K562 (cell line): Measurements from ENCODE around the gene BAIAP3. TPM values are rescaled to one million over a fixed set of nuclear protein-coding genes. Genes with fewer than 3 reads are reported as not detected.

ENCODE experiments used
- ATAC-seq: fragments of 200-7000 bp; cut with Tn5 transposase; 3 replicates; pipeline ENCODE4 v1.9.1; 2020; ENCODE audit warnings: moderate library complexity
- BruUV-seq: library from RNA; stranded (reverse); fragments of 400-500 nt; replicated peaks from 2 replicates; lab custom pipeline; 2021; lab: Mats Ljungman, UMichigan
- CTCF ChIA-PET: fragments of 300-600 bp; formaldehyde crosslinking; extraction: SDS; loops from one replicate; lab custom pipeline; 2021; ENCODE audit warnings: low intra/inter-chr PET ratio; lab: Yijun Ruan, JAX
- POLR2A ChIA-PET: fragments of 300-600, 350-650 bp; sonication (Branson Sonifier 250); formaldehyde crosslinking; extraction: SDS; loops from one replicate; lab custom pipeline; 2021; ENCODE audit warnings: antibody characterized with exemption, inconsistent platforms; lab: Yijun Ruan, JAX
- DNase-seq, 4 experiments: peaks; one replicate each; pipeline versions ENCODE4 v3.0.0 to v3.0.0-alpha.2; 2011 to 2018; ENCODE audit warnings: low spot score in 3 of 4, mixed read lengths in 3 of 4; ENCODE audit errors: extremely low read depth in 1 of 4
- FAIRE-seq: peaks from 2 replicates; lab custom pipeline; 2011; peaks lifted over from hg19 to GRCh38; lab: Jason Lieb, UNC
- H2AFZ ChIP-seq: 2 replicates; pipeline ENCODE4 v1.6.0; 2011; ENCODE audit warnings: low read depth, low read length, control low read depth, inconsistent platforms
- H3K27ac ChIP-seq: fragments of 200-600 bp; 3 replicates; pipeline ENCODE4 v1.8.0; 2011; ENCODE audit warnings: low read depth, mild to moderate bottlenecking, control low read depth, inconsistent platforms, low read length, moderate library complexity, mixed read lengths; ENCODE audit errors: extremely low read depth
- H3K27me3 ChIP-seq, 2 experiments: fragments of 300-600 bp in 1 of 2; 2 replicates in 1 of 2; 3 replicates in 1 of 2; pipeline versions ENCODE4 v1.6.0 to v1.8.0; 2011; ENCODE audit warnings: inconsistent platforms in 2 of 2, low read length in 2 of 2, mild to moderate bottlenecking in 1 of 2, mixed read lengths in 1 of 2, moderate library complexity in 1 of 2; ENCODE audit not compliant: control insufficient read depth in 2 of 2, insufficient read depth in 2 of 2
- H3K36me3 ChIP-seq: fragments of 300-600 bp; 3 replicates; pipeline ENCODE4 v1.8.0; 2011; ENCODE audit warnings: mild to moderate bottlenecking, low read length, inconsistent platforms; ENCODE audit not compliant: control insufficient read depth, insufficient read depth
- H3K4me1 ChIP-seq, 2 experiments: fragments of 200-600 bp in 1 of 2; replicated peaks in 1 of 2; 2 replicates in 1 of 2; 3 replicates in 1 of 2; pipeline versions ENCODE4 v1.5.1 to v1.8.0; 2011; ENCODE audit warnings: inconsistent platforms in 2 of 2, low read length in 2 of 2, mild to moderate bottlenecking in 1 of 2, mixed read lengths in 1 of 2, moderate library complexity in 1 of 2; ENCODE audit not compliant: control insufficient read depth in 2 of 2, insufficient read depth in 2 of 2
- H3K4me2 ChIP-seq: 2 replicates; pipeline ENCODE4 v1.6.1; 2011; ENCODE audit warnings: low read length, control low read depth, inconsistent platforms, mixed read lengths; ENCODE audit not compliant: insufficient read depth
- H3K4me3 ChIP-seq: fragments of 200-600 bp; sonication (generic), shearing (Covaris generic); 2 replicates; pipeline ENCODE4 v1.5.1; 2016; ENCODE audit warnings: control low read depth, inconsistent platforms
- H3K79me2 ChIP-seq: fragments of 200-600 bp; 3 replicates; pipeline ENCODE4 v1.8.0; 2011; ENCODE audit warnings: low read length, inconsistent platforms; ENCODE audit not compliant: control insufficient read depth, insufficient read depth
- H3K9ac ChIP-seq, 2 experiments: 2 replicates each; pipeline versions ENCODE4 v1.6.0 to v1.6.1; 2011; ENCODE audit warnings: low read depth in 2 of 2, low read length in 2 of 2, control low read depth in 1 of 2, inconsistent platforms in 1 of 2, mild to moderate bottlenecking in 1 of 2, mixed read lengths in 1 of 2; ENCODE audit not compliant: insufficient read depth in 1 of 2
- H3K9me1 ChIP-seq: one replicate; pipeline ENCODE4 v1.6.0; 2011; ENCODE audit warnings: inconsistent platforms, mild to moderate bottlenecking, low read length, moderate library complexity; ENCODE audit not compliant: control insufficient read depth, insufficient read depth
- H3K9me3 ChIP-seq: replicated peaks from 2 replicates; pipeline ENCODE4 v1.5.1; 2011; ENCODE audit warnings: low read depth, low read length, inconsistent platforms; ENCODE audit not compliant: control insufficient read depth, insufficient read depth
- H4K20me1 ChIP-seq: replicated peaks from 2 replicates; pipeline ENCODE4 v1.6.1; 2011; ENCODE audit warnings: low read length, inconsistent platforms, mixed read lengths; ENCODE audit not compliant: control insufficient read depth, insufficient read depth
- BHLHE40 ChIP-seq: IDR thresholded peaks from 2 replicates; pipeline ENCODE4 v1.6.1; 2011; ENCODE audit warnings: low read length, improper control_type of control experiment
- DPF2 ChIP-seq: fragments of 450-650 bp; IDR thresholded peaks from 2 replicates; pipeline ENCODE4 v1.6.1; 2016
- HMGN3 ChIP-seq: IDR thresholded peaks from 2 replicates; pipeline ENCODE4 v1.6.1; 2011; ENCODE audit warnings: borderline replicate concordance, low read depth, mild to moderate bottlenecking, mixed read lengths, low read length; ENCODE audit not compliant: insufficient read length; ENCODE audit errors: extremely low read depth
- RBM34 ChIP-seq: fragments of 200-400 bp; formaldehyde crosslinking; IDR thresholded peaks from 2 replicates; pipeline ENCODE4 v1.6.1; 2018; ENCODE audit warnings: low read length, borderline replicate concordance; ENCODE audit not compliant: insufficient read depth
- TFAM ChIP-seq: fragments of 250-450 bp; sonication (Bioruptor Pico); conservative IDR thresholded peaks from 2 replicates; pipeline ENCODE4 v1.5.0; 2021; ENCODE audit warnings: mild to moderate bottlenecking, moderate library complexity
- TFAP4 ChIP-seq: sonication (generic); formaldehyde crosslinking; IDR thresholded peaks from 2 replicates; pipeline ENCODE4 v1.8.0; 2022; ENCODE audit warnings: missing genetic modification reagents, mild to moderate bottlenecking, moderate library complexity, borderline replicate concordance
- ZBTB49 ChIP-seq: sonication (generic); formaldehyde crosslinking; IDR thresholded peaks from 2 replicates; pipeline ENCODE4 v1.8.0; 2022; ENCODE audit warnings: missing genetic modification reagents, mild to moderate bottlenecking, borderline replicate concordance
- ZNF12 ChIP-seq: sonication (generic); formaldehyde crosslinking; IDR thresholded peaks from 2 replicates; pipeline ENCODE4 v1.4.0; 2020; ENCODE audit warnings: mild to moderate bottlenecking, missing genetic modification reagents
- WGBS: fragments of 100-300 bp; shearing (Covaris generic); methylation state at CpG from one replicate; pipeline ENCODE4 v1.1.6; 2016; ENCODE audit warnings: low coverage, mixed read lengths; ENCODE audit not compliant: insufficient coverage; ENCODE audit errors: missing lambda C conversion rate; 5-methylcytosine and 5-hydroxymethylcytosine counted together
- in situ Hi-C: fragments of 300-500 bp; cut with MboI; formaldehyde crosslinking; loops from 4 replicates; pipeline ENCODE4 v1.15.0; 2018; ENCODE audit warnings: inconsistent platforms, mixed read lengths
- intact Hi-C: fragments of 100-400 bp; cut with micrococcal nuclease; formaldehyde crosslinking; loops from 2 replicates; pipeline ENCODE4 v1.14.2; 2022
- polyA plus RNA-seq, 8 experiments: library from polyadenylated mRNA; depleted of rRNA in 4 of 8; stranded (reverse) in 5 of 8; unstranded in 3 of 8; fragments of >200 nt; fragmentation: Nextera tagmentation in 2 of 8; fragmentation: Illumina TruSeq in 1 of 8; extraction: Ambion mirVana in 2 of 8; extraction: Trizol in 1 of 8; gene quantifications; 2 replicates each; pipeline versions ENCODE4 v1.2.1 to v1.2.3, GENCODE V29; 2011 to 2014; ENCODE audit warnings: inconsistent platforms in 1 of 8, missing spikeins in 1 of 8
- total RNA-seq, 7 experiments: library from RNA; depleted of rRNA in 6 of 7; stranded (reverse); fragments of >200 nt in 6 of 7; fragmentation: Illumina TruSeq in 2 of 7; extraction: Trizol in 2 of 7; gene quantifications; 2 replicates each; pipeline versions ENCODE4 v1.2.1 to v1.2.3, GENCODE V29; 2011 to 2021; ENCODE audit warnings: low replicate concordance in 1 of 7
- TF ChIP-seq, protein P1 (sequence below): IDR thresholded peaks from 3 replicates; pipeline ENCODE4 v1.6.1; 2011; ENCODE audit warnings: borderline replicate concordance, mild to moderate bottlenecking, moderate library complexity; ENCODE audit not compliant: insufficient read length; ENCODE audit errors: extremely low read depth
- TF ChIP-seq, protein P2 (sequence below): fragments of 200-800 bp; sonication (Bioruptor generic); IDR thresholded peaks from 2 replicates; pipeline ENCODE4 v1.6.1; 2017; ENCODE audit warnings: missing genetic modification characterization, missing compliant biosample characterization

Gene BAIAP3
- total and polyA plus RNA-seq, 9 of the 15 experiments (the other 6 are each of a cell fraction or from before 2014, with no cell fraction given), result 0.03 to 4.5 (median 0.57) TPM; not detected in 1

GRCh38 chr16:1291576-1291974, 41.9 kb upstream of the BAIAP3 start:
- peaks cover 2% of the 10 kb centered on the region; the same call in 1 of the 2 replicates for H4K20me1 ChIP-seq
- POLR2A ChIA-PET, result interaction anchor here (0.6 to 1.6 kb wide), 3 partner anchors 9 to 624 kb away, joined by 3 to 4 read pairs (median 3); partner anchors contain the start of gene RHOT2
- no peak overlapping the region for H3K4me3 ChIP-seq
- 0 out of 4 replicates have a peak overlapping the region, but pooled peaks of 1 of the 2 experiments have one; percentile 36 for H3K9ac ChIP-seq
- 0 out of 3 replicates have a peak, but pooled peaks have one; percentile 14 for ATAC-seq
- intact Hi-C loops (loop anchor here (10.0 kb wide), 1 partner anchor 53 kb away; no protein-coding TSS in a partner anchor), in situ Hi-C loops (no loop called here)
- no peaks in the 10 kb centered on the region for H3K79me2 ChIP-seq
- H3K9me3 ChIP-seq, result no peaks in the 10 kb centered on the region
- H3K27me3 ChIP-seq, result peaks cover 14 to 26% of the 10 kb centered on the region in 2 experiments; a peak in 4 of 5 replicates
- H3K9me1 ChIP-seq, result no peaks in the 10 kb centered on the region
- DNase-seq, result no peak
- no peak overlapping the region for H3K27ac ChIP-seq
- FAIRE-seq, result no peak
- H3K4me1 ChIP-seq, result peaks cover 21 to 38% of the 10 kb centered on the region in 2 experiments
- WGBS, result 33% methylated on average over 17 of the region's 17 CpGs
- TF ChIP-seq HMGN3 (peak; percentile 8), ZNF12 (peak; percentile 84; the same call in 1 of the 2 replicates), TFAM (CRISPR knock-in tag) (no peak), RBM34 (no peak), DPF2 (no peak), TFAP4 (CRISPR knock-in tag) (peak; percentile 50; the same call in 1 of the 2 replicates), BHLHE40 (peak; percentile 78), ZBTB49 (CRISPR knock-in tag) (no peak)
- TF ChIP-seq, protein P1, sequence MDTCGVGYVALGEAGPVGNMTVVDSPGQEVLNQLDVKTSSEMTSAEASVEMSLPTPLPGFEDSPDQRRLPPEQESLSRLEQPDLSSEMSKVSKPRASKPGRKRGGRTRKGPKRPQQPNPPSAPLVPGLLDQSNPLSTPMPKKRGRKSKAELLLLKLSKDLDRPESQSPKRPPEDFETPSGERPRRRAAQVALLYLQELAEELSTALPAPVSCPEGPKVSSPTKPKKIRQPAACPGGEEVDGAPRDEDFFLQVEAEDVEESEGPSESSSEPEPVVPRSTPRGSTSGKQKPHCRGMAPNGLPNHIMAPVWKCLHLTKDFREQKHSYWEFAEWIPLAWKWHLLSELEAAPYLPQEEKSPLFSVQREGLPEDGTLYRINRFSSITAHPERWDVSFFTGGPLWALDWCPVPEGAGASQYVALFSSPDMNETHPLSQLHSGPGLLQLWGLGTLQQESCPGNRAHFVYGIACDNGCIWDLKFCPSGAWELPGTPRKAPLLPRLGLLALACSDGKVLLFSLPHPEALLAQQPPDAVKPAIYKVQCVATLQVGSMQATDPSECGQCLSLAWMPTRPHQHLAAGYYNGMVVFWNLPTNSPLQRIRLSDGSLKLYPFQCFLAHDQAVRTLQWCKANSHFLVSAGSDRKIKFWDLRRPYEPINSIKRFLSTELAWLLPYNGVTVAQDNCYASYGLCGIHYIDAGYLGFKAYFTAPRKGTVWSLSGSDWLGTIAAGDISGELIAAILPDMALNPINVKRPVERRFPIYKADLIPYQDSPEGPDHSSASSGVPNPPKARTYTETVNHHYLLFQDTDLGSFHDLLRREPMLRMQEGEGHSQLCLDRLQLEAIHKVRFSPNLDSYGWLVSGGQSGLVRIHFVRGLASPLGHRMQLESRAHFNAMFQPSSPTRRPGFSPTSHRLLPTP, result no peak
- TF ChIP-seq, protein P2, sequence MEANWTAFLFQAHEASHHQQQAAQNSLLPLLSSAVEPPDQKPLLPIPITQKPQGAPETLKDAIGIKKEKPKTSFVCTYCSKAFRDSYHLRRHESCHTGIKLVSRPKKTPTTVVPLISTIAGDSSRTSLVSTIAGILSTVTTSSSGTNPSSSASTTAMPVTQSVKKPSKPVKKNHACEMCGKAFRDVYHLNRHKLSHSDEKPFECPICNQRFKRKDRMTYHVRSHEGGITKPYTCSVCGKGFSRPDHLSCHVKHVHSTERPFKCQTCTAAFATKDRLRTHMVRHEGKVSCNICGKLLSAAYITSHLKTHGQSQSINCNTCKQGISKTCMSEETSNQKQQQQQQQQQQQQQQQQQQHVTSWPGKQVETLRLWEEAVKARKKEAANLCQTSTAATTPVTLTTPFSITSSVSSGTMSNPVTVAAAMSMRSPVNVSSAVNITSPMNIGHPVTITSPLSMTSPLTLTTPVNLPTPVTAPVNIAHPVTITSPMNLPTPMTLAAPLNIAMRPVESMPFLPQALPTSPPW (CRISPR knock-in tag), result no peak
- BruUV-seq, result no TSS peak
- H3K36me3 ChIP-seq, result no peaks in the 10 kb centered on the region
- CTCF ChIA-PET, result no interaction called here
- 0 out of 2 replicates have a peak overlapping the region, but pooled peaks have one; percentile 16 for H2AFZ ChIP-seq
- peak overlapping the region; percentile 11; the same call in 1 of the 2 replicates for H3K4me2 ChIP-seq
